PC-3 (cell line): ENCODE measurements around the gene CIAO3. TPM values are rescaled to one million over a fixed set of nuclear protein-coding genes. Genes with fewer than 3 reads are reported as not detected.
A peak's percentile ranks its signal among the peaks of the same experiment; 100 is the strongest.

Source experiments
- ATAC-seq: fragments of 200-7000 bp; cut with Tn5 transposase; 2 replicates; pipeline ENCODE4 v1.9.1; 2020; ENCODE audit warnings: mild to moderate bottlenecking, moderate library complexity
- BruUV-seq: library from RNA; stranded (reverse); fragments of 400-500 nt; replicated peaks from 2 replicates; lab custom pipeline; 2021; lab: Mats Ljungman, UMichigan
- CTCF ChIA-PET: fragments of 300-600 bp; sonication (Branson Sonifier 250); formaldehyde crosslinking; loops from one replicate; lab custom pipeline; 2022; ENCODE audit warnings: antibody characterized with exemption; lab: Charles Lee
- POLR2A ChIA-PET: fragments of 300-600 bp; sonication (Branson Sonifier 250); formaldehyde crosslinking; loops from one replicate; lab custom pipeline; 2022; ENCODE audit warnings: antibody characterized with exemption; ENCODE audit not compliant: unreplicated experiment; lab: Charles Lee
- DNase-seq: peaks from one replicate; pipeline ENCODE4 v3.0.0-alpha.2; 2015
- H2AFZ ChIP-seq: fragments of 300-600 bp; sonication (generic); 2 replicates; pipeline ENCODE4 v1.6.0; 2016; ENCODE audit warnings: antibody characterized with exemption, low read length
- H3F3A ChIP-seq: fragments of 300-600 bp; sonication (generic); one replicate; pipeline ENCODE4 v1.6.0; 2017; ENCODE audit warnings: antibody characterized with exemption, low read length, control low read depth, mild to moderate bottlenecking; ENCODE audit not compliant: unreplicated experiment
- H3K27ac ChIP-seq: fragments of 300-600 bp; sonication (generic); 2 replicates; pipeline ENCODE4 v1.5.1; 2016; ENCODE audit warnings: mild to moderate bottlenecking, low read length
- H3K27me3 ChIP-seq: fragments of 300-600 bp; sonication (generic); 2 replicates; pipeline ENCODE4 v1.6.1; 2016; ENCODE audit warnings: low read length, mixed read lengths
- H3K36me3 ChIP-seq: fragments of 300-600 bp; sonication (generic); 2 replicates; pipeline ENCODE4 v1.6.1; 2016; ENCODE audit warnings: low read depth, mixed run types, low read length, mixed read lengths
- H3K4me1 ChIP-seq: fragments of 300-600 bp; sonication (generic); 2 replicates; pipeline ENCODE4 v1.5.1; 2016; ENCODE audit warnings: low read length; ENCODE audit not compliant: insufficient read depth
- H3K4me2 ChIP-seq: fragments of 300-600 bp; sonication (generic); 2 replicates; pipeline ENCODE4 v1.6.0; 2016; ENCODE audit warnings: low read length
- H3K4me3 ChIP-seq: fragments of 300-600 bp; sonication (generic); 2 replicates; pipeline ENCODE4 v1.5.1; 2016; ENCODE audit warnings: mild to moderate bottlenecking, low read length, mixed read lengths
- H3K79me2 ChIP-seq: fragments of 300-600 bp; sonication (generic); 2 replicates; pipeline ENCODE4 v1.6.1; 2017; ENCODE audit warnings: low read length, mixed read lengths
- H3K9ac ChIP-seq: fragments of 300-600 bp; sonication (generic); 2 replicates; pipeline ENCODE4 v1.6.0; 2016; ENCODE audit warnings: mild to moderate bottlenecking, low read length
- H3K9me2 ChIP-seq: fragments of 300-600 bp; sonication (generic); replicated peaks from 2 replicates; pipeline ENCODE4 v1.6.1; 2016; ENCODE audit warnings: mixed run types, low read length, mixed read lengths
- H3K9me3 ChIP-seq: fragments of 300-600 bp; sonication (generic); 2 replicates; pipeline ENCODE4 v1.6.1; 2016; ENCODE audit warnings: low read length, mixed read lengths
- H4K20me1 ChIP-seq: fragments of 300-600 bp; sonication (generic); 2 replicates; pipeline ENCODE4 v1.6.1; 2016; ENCODE audit warnings: low read length, mixed read lengths
- EZH2 ChIP-seq: fragments of 300-600 bp; sonication (generic); IDR thresholded peaks from one replicate; pipeline ENCODE4 v1.6.1; 2017; ENCODE audit warnings: antibody characterized with exemption, mild to moderate bottlenecking, low read length; ENCODE audit not compliant: unreplicated experiment
- EZH2phosphoT487 ChIP-seq: fragments of 300-600 bp; sonication (generic); IDR thresholded peaks from 2 replicates; pipeline ENCODE4 v1.6.1; 2018; ENCODE audit warnings: mild to moderate bottlenecking, antibody characterized with exemption, low read length, borderline replicate concordance
- intact Hi-C: fragments of 100-400 bp; cut with micrococcal nuclease; formaldehyde crosslinking; loops from 2 replicates; pipeline ENCODE4 v1.9.0; 2023
- total RNA-seq: library from RNA; depleted of rRNA; stranded (reverse); fragments of >200 nt; gene quantifications from 2 replicates; pipeline ENCODE4 v1.2.3, GENCODE V29; 2014
- TF ChIP-seq, protein P1 (sequence below): fragments of 300-600 bp; sonication (generic); conservative IDR thresholded peaks from 2 replicates; pipeline ENCODE4 v1.5.1; 2017; ENCODE audit warnings: antibody characterized with exemption, low read depth, mild to moderate bottlenecking, low read length

Gene CIAO3
- total RNA-seq, 1 experiment from 2014 or later: 46.1 TPM

DNA sequence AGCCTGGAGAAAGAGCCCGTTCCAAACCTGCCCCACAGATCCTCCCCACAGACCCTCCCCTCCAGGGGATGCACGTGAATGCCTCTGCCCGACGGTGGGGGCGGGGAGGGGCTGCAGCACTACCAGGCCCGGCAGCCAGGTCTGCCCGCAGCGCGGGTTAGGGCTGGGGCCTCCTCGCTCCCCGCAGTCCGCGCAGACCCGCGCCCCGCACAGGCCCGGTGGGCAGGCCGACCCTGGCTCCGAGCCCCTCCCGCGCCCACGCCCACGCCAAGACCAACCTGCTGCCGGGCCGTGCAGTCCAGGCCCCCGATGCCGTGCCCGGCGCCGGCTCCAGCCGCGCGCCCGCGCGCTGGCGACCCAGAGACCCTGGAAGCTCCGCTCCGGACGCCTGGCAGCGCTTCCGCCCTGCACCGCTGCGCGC, 47.2 kb upstream of the CIAO3 start, which contains the start of gene RPUSD1:
Gene RPUSD1 (minus strand): TSS at position 404 of the 421 bp plus-strand sequence. CDS start 644 bp downstream, outside the sequence.
- Histone ChIP-seq H3K9me3 (no peaks in the 10 kb centered on the region), H3K27me3 (no peaks in the 10 kb centered on the region), H3K36me3 (no peaks in the 10 kb centered on the region; the same call in 1 of the 2 replicates), H2AFZ (peak within 1 kb of the TSS; percentile 80), H3K9me2 (no peaks in the 10 kb centered on the region), H3K4me1 (peaks cover 16% of the 10 kb centered on the region), H4K20me1 (no peaks in the 10 kb centered on the region), H3F3A (no peaks in the 10 kb centered on the region), H3K27ac (no peak within 1 kb of the TSS), H3K79me2 (peaks cover 45% of the 10 kb centered on the region), H3K4me3 (peak within 1 kb of the TSS; percentile 95), H3K9ac (peak within 1 kb of the TSS; percentile 86), H3K4me2 (peak within 1 kb of the TSS; percentile 94)
- ChIA-PET CTCF (interaction anchor here (0.6 to 1.5 kb wide), 4 partner anchors 47 to 76 kb away, joined by 5 to 9 read pairs (median 6); partner anchors contain the start of gene CIAO3), POLR2A (interaction anchor here (0.9 kb wide), 2 partner anchors 93 to 555 kb away, joined by 9 read pairs; no protein-coding TSS in a partner anchor)
- BruUV-seq: no TSS peak
- TF ChIP-seq, protein P1, sequence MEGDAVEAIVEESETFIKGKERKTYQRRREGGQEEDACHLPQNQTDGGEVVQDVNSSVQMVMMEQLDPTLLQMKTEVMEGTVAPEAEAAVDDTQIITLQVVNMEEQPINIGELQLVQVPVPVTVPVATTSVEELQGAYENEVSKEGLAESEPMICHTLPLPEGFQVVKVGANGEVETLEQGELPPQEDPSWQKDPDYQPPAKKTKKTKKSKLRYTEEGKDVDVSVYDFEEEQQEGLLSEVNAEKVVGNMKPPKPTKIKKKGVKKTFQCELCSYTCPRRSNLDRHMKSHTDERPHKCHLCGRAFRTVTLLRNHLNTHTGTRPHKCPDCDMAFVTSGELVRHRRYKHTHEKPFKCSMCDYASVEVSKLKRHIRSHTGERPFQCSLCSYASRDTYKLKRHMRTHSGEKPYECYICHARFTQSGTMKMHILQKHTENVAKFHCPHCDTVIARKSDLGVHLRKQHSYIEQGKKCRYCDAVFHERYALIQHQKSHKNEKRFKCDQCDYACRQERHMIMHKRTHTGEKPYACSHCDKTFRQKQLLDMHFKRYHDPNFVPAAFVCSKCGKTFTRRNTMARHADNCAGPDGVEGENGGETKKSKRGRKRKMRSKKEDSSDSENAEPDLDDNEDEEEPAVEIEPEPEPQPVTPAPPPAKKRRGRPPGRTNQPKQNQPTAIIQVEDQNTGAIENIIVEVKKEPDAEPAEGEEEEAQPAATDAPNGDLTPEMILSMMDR: no peak
- TF ChIP-seq EZH2phosphoT487 (no peak), EZH2 (no peak)
- intact Hi-C loops: loop anchor here (10.0 kb wide), 1 partner anchor 73 kb away; the partner anchor contains the start of gene METRN
- ATAC-seq (peak; percentile 18), DNase-seq (no peak)

DNA sequence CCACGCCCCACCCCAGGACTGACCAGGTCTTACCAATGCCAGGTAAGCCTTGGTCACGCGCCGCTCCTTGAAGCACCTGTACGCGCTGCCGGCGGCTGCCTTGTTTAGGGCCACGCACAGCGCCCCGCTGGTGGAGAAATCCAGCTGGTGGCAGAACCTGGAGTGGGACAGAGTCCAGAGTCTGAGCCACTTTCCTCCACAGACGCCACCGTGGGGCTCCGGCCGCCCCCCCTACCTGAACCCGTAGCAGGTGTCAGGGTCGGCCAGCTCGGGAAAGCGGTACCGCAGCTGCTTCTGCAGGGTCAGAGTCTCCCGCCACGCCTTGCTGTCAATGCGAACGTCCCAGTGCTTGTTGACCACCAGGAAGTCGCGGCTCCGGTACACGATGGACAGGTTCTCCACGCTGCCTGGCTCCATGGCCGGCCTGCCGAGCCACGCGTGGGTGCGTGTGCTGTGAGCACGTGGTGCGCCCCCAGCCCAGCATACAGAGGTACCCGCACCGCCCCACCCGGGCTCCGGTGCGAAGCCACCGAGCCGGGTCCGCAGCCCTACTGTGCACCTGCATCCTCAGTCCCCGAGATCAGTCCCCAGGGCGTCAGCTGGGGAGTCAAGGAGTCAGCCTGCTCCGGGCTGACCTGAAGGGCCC, 46.6 kb upstream of the CIAO3 start:
- BruUV-seq: no TSS peak
- no peak overlapping the region for H2AFZ ChIP-seq

More for the DNA sequence above, 46.6 kb upstream of the CIAO3 start:
- ATAC-seq (no peak), DNase-seq (no peak)
- Histone ChIP-seq H3K79me2 (peaks cover 45% of the 10 kb centered on the region), H3K4me3 (peak overlapping the region; percentile 95), H3K4me1 (peaks cover 19% of the 10 kb centered on the region), H3K9me3 (no peaks in the 10 kb centered on the region), H3K9me2 (no peaks in the 10 kb centered on the region), H3K27me3 (no peaks in the 10 kb centered on the region), H3K4me2 (peak overlapping the region; percentile 92), H3K36me3 (no peaks in the 10 kb centered on the region; the same call in 1 of the 2 replicates), H3K9ac (peak overlapping the region; percentile 81), H3F3A (no peaks in the 10 kb centered on the region), H4K20me1 (no peaks in the 10 kb centered on the region), H3K27ac (no peak overlapping the region)
- ChIA-PET CTCF (interaction anchor here (0.6 kb wide), 1 partner anchor 48 kb away, joined by 6 read pairs; no protein-coding TSS in a partner anchor), POLR2A (interaction anchor here (0.9 kb wide), 1 partner anchor 92 kb away, joined by 9 read pairs; no protein-coding TSS in a partner anchor)
- TF ChIP-seq EZH2 (no peak), EZH2phosphoT487 (no peak)
- TF ChIP-seq, protein P1: no peak
- intact Hi-C loops: loop anchor here (10.0 kb wide), 1 partner anchor 73 kb away; the partner anchor contains the start of gene METRN
